ENCODE measurements around the gene SOCS3.
"Not testable (repeated sequence)": the region's sequence is repeated elsewhere in the genome, so short reads cannot be mapped to it uniquely, and the experiment has no call there.

The SOCS3 gene

DNA sequence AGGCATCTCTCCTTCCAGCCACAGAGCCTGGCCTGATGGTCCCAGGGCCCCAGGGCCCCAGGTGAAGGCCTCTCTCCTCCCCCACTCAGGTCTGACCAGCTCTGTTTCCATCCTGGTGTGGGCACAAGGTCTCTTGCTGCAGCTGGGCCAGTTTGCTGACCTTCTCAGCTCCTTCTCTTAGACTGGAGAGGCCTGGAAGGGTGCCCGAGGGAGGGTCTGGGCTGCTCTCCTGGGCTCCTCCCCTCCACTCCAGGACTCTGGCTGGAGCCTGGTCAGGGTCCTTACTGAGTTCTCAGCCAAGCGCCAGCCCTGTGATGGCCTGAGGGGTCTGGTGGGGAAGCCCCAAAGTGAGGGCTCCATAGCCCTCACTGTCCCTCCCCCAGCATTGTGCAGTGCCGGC lies 12.4 kb downstream of the SOCS3 start:
- DNase-seq = no peak

DNA sequence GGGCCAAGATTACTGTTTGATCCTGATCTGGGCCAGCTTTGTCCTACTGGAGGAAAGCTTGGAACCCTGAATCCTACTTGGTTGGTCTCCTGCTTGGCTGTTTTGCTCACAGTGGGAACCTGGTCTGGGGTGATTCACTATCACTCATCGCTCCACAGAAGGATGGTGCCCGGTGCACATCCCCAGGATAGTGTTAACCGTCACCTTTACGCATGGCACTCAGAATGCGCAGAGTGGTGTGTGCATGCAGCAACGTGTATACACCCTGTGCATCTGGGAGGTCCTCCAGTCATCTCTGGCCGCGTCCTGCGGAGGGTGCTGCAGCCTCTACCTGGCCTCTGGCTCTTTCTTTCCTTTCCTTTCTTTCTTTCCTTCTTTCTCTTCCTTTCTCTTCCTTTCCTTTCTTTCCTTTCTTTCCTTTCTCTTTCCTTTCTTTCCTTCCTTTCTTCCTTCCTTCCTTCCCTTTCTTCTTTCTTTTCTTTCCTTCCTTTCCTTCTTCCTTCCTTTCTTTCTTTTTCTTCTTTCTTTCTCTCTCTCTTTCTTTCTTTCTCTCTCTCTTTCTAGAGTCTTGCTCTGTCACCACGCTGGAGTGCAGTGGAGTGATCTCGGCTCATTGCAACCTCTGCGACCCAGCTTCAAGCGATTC lies 13.1 kb downstream of the SOCS3 start:
- no peak for DNase-seq

DNA sequence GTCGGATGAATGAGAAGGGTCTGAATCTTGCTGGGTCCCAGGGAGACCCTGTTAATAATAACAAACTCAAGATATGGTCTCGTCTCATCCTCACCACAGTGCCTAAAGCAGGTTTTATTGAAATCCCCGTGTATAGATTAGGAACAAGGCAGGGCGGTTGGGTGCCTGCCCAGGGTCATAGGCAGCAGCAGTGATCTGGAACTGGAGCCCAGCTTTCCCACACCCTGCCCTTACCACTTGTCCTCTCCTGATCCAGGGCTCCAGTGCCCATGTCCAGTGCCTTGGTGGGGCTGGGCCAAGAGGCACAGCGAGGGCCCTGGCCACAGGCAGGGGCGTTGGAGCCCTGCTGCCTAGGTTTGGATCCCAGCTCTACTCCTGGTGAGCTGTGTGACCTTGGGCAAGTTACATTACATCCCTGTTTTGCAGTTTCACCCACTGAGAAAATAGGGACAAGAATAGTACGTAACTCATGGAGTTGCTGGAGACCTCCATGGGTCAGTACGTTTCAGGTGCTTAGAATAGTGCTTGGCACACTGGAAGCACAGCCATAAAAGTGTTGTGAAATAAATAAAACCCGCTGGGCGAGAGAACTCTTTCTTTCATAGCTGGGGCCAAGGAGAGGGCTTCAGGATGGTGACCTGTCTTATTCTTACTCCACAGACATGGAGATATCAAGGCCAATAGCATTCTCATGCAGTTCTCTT lies 13.9 kb downstream of the SOCS3 start:
- no peak for DNase-seq

DNA sequence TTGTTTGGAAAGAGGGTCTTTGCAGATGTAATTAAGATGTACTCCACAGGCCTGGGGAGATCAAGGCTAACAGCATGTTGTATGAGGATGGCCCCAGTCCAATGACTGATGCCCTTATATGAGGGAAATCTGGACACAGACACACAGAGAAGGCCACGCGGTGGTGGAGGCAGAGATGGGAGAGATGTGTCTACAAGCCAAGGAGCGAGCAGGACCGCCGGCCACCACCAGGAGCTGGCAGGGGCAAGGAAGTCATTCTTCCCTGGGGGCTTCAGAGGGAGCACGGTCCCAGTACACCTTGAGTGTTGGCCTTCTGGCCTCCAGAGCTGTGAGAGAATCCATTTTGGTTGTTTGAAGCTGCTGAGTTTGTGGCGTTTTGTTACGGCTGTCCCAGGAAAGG lies 14.7 kb downstream of the SOCS3 start:
- no peak for DNase-seq

DNA sequence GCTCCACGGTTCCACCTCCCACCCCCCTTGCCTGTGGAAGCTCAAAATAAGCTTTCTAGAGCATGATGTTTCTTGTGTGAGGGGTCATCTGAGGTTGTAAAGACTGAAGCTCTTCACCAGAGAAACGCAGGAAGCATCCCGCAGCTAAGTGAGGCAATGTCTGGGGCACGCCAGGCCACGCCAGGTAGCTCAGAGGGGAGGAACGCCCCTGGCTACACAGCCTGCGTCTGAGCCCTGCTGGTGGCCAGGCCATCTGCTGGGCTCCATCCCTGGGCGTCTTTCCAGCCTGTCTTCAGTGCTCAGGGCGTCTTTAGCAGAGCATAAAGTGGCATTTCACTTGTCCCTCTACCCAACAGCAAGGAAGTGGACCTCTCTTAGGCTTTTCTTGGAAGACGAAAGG lies 15.2 kb downstream of the SOCS3 start:
- no peak for DNase-seq

DNA sequence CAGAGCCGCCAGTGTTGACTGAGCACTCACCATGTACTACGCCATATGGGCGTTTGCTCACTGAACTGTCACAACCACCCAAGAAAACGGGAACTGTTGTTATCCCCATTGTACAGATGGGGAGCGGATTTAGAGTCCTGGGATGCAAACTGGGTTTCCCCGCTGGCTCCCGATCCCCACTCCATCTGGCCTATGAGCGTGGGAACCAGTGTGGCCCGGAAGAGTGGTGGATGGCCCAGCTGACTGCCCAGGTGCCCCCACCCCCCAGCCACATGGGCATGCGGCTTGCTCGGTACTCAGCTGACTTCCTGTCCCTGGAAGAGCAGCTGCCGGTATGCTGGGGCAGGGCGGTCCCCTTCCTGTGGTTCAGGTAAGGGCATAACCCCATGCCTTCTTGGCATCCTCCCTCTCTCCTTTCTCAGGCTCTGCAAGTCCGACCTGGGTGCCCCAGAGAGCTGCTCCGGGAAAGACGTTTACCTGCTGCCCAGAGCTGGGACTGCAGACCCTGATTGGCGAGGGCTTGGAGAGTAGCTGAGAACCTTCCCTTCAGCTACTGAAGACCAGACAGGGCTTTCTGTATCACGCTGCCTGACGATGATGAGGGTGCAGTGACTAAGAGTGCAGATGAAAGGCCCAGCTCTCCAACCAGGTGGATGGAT lies 16.2 kb downstream of the SOCS3 start:
- DNase-seq = peak; percentile 59

DNA sequence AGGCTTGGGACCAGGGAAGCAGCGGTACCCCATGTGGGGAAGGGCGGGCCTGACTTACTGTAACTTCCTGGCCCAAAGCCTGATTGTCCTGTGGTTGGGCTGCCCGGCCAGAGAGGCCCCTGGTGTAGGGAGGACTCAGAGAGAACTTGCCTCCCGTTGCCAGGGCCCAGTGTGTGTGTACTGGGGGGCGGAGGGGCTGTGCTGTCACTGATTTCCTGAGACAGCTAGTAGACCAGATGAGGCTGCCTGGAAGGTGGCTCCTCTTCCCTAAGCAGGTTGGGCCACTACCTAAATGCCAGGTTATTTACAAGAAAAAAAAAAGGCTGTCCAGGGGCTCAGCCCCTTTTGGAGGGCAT lies 16.7 kb downstream of the SOCS3 start:
- DNase-seq = no peak

DNA sequence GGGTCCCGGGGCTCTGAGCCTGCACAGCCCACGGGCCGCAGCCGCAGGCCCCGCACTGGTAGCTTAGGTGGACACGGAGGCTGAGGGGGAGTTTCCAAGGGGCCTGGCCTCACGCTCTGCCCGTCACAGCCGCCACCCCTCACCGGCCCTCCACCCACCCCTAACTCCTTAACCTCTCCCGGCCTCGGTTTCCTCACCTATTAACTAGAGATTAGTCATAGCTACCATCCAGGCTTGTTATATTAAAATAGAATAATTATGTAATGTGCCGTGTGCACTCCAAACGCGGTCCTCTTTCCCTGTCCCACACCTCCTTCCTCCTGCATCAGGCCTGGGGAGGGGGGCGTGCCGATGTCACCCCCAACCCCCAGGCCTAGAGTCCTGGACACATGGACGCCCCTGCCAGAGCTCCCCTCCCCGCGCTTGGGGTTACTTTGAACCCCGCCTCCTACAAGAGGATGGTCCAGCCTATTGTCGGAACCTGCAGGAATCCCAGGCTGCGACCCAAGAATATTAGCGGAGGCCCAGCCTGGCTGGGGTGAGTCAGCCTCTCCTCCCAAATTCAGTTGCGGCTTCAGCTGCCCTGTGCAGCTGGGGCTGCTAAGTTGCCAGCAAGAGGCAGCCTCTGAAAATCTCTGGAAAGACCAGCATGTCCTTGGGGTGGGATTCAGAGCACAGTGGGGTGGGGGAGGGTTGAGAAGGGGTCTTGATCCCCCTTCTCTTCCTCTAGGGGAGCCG lies 17.3 kb downstream of the SOCS3 start:
- DNase-seq = no peak

DNA sequence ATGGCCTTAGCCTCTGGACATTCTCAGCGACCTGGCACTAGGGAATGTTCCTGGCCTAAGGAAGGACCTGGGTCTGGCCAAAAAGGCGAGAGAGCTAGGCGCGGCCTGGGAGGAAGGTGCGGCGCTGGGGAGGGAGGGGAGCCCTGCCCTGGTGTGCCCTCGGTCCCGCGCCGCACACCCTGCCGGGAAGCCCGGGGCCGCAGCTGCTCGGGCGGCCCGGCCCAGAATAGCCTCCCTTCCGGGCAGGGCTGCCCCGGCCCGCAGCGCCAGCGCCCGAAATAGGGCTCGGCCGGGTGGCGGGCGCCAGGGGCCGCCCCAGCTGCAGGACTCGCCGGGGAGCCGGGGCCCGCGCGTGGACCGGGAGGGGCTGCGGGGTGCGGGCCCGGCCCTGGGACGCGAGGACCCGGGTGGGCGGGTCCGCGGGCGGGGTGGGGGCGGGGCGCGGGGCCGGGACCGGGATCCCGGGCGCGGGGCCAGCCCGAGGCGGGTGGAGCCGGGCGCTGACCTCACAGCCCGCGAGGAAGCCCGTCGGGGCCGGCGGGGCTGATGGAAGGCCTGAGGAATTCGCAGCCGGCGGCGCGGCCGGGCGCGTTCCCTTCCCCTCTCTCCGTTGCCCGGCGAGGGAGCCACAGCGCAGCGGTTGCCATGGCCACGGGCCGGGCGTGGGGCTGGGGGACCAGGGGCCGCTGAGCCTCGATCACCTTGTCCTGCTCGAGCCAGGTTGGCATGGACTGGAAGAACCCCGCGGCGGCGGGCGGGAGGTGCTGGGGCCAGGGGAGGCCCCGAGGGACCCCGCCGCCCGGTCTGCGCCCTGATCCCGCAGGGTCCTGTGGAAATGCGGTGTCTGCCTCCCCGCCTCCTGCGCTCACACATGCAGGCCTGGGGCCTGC lies 18.1 kb downstream of the SOCS3 start:
- DNase-seq = no peak

DNA sequence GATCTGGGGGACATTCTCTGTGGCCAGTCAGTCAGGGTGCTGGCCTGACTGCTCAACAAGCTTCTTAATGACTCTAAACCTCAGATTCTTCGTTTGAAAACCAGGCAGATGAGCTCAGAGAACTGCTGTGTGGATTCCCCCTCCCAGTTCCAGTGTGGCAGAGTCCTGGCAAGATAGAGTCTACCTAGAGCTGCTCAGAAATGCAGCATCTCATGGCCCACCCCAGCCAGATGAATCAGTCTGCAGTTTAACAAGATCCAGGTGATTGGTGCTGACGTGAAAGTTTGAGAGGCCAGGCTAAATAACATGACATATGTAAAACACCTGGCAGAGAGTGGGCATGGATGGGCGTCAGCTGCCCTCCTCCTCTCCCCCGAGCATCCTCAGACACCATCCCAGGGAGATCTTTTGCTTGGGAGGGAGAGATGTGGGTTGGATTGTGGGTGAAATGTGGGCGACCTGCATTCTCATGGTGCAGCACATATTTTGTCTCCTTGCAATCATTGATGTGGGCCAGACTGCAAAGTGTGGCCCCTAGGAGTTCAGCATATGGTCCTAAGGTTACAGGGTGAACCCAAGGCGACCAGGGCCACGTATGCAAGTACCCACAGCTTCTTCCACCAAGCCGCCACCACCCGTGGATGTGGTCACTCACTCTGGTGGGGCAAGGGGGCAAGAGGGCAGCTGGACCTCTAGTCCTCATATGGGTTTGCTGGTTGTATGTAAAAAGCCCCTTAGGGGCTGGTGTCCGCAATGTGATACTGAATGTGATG lies 19.5 kb downstream of the SOCS3 start:
- DNase-seq = no peak

DNA sequence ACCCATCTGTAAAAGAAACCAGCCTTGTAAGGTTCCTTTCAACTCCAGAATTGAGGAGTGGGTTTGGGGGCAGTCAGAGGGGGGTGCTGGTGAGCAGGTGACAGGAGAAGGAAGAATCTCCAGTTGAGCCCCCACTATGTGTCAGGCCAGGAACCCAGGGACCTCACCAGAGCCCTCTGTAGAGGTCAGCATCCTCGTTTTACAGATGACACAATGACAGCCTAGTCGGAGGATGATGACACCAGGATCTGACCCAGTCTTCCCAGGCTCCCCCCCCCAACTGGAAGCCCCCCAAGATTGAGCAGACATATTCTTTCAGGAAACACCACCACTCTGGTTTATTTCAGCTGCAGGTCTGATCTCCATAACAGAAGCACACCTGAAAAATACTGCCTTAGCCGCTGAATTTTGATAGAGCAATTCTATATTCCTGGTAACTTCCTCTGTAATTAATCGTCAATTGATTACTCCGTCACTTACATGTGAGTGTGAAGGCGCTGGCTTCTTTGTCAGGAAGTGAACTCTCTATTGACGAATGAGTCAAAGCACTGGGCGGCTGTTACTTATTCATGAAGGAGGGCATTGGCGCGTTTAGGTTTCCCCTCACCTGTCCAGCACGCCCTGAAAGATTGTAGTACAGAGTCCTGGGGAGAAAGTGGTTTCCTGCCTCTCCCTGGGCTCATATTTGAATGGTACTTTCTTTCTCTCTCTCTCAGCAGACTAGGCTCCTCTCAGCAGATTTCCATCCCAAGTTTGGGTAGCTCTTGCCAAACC lies 21.2 kb downstream of the SOCS3 start:
- no peak for DNase-seq

DNA sequence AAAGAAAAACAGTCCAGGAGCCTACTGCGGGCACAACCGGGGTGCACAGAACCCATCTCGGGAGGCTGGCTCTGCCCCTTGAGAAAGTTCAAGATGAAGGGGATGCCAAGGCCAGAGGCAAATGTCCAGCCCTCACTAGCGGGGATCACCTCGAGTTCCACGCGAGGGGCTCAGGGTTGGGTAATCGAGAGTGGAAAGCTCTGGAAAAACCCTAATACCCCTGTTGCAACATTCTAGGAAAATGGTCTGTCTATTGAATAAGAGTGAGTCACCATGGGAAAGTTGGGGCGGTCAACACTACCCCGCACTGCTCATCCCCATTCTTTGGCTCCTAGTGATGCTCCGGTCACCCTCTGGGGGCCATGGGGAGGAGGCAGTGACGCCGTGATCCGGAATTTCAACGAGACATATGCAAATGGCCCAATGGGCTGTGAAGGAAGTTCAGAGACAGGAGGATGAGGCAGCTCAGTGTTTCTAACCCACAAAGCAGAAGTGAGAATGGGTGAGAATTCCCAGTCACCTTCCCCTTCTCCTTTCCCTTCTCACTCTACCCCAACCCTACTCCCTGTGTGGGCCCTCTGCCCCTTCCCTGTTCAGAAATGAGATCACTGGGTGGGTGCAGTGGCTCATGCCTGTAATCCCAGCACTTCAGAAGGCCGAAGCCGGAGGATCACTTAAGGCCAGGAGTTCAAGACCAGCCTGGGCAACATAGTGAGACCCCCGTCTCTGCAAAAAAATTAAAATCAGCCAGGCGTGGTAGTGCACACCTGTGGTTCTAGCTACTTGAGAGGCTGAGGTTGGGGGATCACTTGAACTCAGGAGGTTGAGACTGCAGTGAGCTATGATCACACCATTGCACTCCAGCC lies 22.4 kb downstream of the SOCS3 start:
- no peak for DNase-seq

DNA sequence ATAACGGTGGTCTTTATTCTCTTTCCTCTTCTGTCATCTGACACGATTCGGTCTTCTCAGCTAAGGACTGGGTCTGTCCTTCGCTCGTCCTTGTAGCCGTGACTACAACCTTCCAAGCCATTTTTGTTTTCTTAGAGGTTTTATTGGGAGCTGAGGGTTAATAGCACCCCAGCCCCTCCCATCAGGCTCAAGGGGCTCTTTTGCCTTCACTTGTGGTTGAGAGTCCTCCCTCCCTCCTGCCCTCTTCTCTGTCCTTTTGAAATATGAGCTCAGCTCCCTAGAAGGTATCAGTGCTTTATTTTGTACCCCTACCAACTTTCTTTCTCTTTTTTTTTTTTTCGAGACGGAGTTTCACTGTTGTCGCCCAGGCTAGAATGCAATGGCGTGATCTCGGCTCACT lies 24.7 kb downstream of the SOCS3 start:
- no peak for DNase-seq

DNA sequence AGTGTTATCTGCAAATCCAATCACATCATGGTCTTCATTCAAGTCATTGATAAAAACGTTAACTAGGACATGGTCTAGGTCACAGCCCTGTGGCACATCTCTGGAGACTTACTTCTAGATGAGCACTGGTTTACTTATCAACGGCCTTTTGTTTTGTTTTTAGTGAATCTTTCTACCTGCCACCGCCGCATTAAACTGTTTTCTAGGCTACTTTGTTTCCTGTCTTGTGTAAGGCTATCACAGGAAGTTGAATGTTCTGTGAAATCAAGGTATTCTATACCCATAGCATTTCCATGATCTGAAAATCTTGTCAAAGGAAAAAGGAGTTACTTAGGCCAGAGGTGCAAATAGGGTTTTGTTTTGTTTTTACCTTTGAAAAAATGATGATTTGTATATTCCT lies 26.9 kb downstream of the SOCS3 start:
- DNase-seq = no peak

DNA sequence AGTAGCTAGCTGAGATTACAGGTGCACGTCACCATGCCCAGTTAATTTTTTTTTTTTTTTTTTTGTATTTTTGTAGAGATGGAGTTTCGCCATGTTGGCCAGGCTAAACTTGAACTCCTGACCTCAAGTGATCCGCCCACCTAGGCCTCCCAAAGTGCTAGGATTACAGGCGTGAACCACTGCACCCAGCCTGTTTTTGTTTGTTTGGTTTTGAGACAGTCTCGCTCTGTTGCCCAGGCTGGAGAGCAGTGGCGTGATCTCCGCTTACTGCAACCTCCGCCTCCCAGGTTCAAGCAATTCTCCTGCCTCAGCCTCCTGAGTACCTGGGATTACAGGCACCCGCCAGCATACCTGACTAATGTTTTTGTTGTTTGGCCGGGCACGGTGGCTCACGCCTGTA lies 28.5 kb downstream of the SOCS3 start:
- DNase-seq = not testable (repeated sequence)

DNA sequence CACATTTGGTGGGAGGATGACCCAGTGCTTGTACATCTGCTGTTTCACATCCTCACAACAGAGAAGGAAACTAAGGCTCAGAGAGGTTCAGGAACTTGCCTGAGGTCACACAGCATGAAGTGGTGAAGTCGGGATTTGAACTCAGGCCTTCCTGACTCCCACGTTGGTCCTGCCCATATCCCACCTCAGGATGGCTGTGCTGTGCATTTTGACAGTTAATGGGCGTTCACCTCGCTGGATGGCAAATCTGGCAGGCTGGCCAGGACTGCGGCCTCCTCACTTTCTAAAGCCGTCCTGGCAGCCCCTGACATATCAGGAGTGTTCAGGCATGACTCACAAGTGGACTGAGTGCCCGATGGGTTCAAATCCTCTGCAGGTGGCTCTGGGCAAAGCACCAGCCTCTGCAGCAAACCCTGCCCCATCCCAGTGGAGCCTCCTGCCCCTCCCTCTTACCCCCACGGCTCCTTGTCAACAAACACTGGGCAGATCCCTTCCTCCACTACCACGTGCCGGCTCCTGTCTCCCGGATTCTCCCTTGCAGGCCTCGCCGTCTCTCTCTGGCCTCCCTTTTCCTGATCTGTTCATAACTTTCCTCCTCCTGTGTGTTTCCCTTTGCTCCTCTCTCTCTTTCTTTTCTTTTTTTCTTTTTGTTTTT lies 29.2 kb downstream of the SOCS3 start:
- no peak for DNase-seq

DNA sequence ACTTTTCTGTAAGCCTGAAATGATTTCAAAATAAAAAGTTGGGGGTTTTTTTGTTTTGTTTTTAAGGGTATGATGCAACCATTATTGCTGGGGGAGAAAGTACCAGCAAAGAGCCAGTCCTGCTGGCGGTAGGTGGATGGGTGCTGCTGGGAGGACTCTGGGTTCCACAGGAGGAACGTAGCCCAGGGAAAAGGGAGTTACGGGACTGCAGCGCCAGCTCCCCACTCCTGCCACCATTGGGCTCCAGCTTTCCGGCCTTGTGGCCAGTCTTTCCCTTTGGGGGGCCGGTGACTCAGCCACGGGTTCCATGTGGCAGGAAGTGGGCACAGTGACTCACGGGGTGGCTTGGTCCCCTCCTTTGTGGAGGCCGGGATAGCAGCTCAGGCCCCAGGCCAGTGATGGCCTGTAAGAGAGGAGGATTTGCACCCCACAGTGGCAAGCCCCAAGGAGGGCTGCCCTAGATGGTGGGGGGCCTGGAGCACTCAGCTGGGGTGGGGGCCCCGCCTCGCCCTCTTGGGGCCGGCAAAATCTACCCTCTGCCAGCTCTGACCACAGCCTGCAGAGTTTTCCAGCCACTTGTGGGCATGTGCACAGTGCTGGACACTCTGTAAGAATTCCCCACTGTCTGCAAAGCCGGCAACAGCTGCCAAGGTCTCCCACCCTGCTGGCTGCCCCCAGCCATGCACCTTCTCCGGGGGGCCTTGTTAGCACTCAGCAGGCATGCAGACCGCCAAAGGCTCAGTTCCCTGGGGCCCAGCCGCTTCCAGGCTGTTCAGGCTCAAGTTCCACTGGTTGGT lies 30.4 kb downstream of the SOCS3 start:
- no peak for DNase-seq

DNA sequence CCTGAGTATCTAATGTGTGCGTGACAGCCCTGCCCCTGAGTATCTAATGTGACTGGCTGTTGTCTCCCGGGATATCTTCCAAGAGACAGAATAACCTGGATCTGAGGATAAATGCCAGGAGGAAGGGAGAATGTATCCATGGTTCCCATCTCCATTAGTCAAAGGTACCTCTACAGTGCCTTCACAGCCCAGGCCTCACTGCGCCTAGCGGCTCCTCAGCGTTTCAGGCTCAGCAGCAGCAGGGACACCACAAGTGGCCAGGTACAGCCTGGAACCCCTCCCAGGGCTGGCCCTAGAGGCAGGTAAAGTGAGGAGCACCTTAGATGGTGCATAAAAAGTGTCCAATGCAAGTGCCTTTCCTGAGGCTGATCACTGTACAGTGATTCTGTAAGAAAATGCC lies 32.0 kb downstream of the SOCS3 start:
- DNase-seq = no peak
